Neural cell (in vitro differentiated cells): ENCODE measurements around the gene CLVS2. TPM values are rescaled to one million over a fixed set of nuclear protein-coding genes. Genes with fewer than 3 reads are reported as not detected.

Experiments used
- H2AFZ ChIP-seq: fragments of 200-600, 300-800 bp; sonication (generic), shearing (Covaris generic); 2 replicates; pipeline ENCODE4 v1.6.0; 2014; ENCODE audit warnings: low read depth, mild to moderate bottlenecking, antibody characterized with exemption, low read length, moderate library complexity
- H3F3A ChIP-seq: fragments of 200-600 bp; shearing (Covaris generic); 2 replicates; pipeline ENCODE4 v1.6.1; 2016; ENCODE audit warnings: mild to moderate bottlenecking, moderate library complexity, mixed read lengths, antibody characterized with exemption, low read length; ENCODE audit not compliant: insufficient read depth, poor library complexity, severe bottlenecking
- H3K27ac ChIP-seq: fragments of 200-600, 300-800 bp; sonication (generic), shearing (Covaris generic); 2 replicates; pipeline ENCODE4 v1.5.1; 2014; ENCODE audit warnings: mild to moderate bottlenecking, low read length, moderate library complexity
- H3K27me3 ChIP-seq: fragments of 300-800, 200-600 bp; sonication (generic), shearing (Covaris generic); 2 replicates; pipeline ENCODE4 v1.6.0; 2014; ENCODE audit warnings: mild to moderate bottlenecking, low read depth, low read length, moderate library complexity; ENCODE audit not compliant: insufficient read depth
- H3K36me3 ChIP-seq: fragments of 300-800, 200-600 bp; sonication (generic), shearing (Covaris generic); 2 replicates; pipeline ENCODE4 v1.5.1; 2014; ENCODE audit warnings: mild to moderate bottlenecking, antibody characterized with exemption, low read length, moderate library complexity; ENCODE audit not compliant: insufficient read depth
- H3K4me2 ChIP-seq: fragments of 300-800, 200-600 bp; sonication (generic), shearing (Covaris generic); 2 replicates; pipeline ENCODE4 v1.6.0; 2014; ENCODE audit warnings: mild to moderate bottlenecking, low read length
- H3K4me3 ChIP-seq: fragments of 300-800, 200-600 bp; sonication (generic), shearing (Covaris generic); 2 replicates; pipeline ENCODE4 v1.5.1; 2014; ENCODE audit warnings: mild to moderate bottlenecking, low read length, moderate library complexity
- H3K79me2 ChIP-seq: fragments of 200-600 bp; shearing (Covaris generic); replicated peaks from 2 replicates; pipeline ENCODE4 v1.6.0; 2014; ENCODE audit warnings: mild to moderate bottlenecking, low read length, moderate library complexity; ENCODE audit not compliant: insufficient read depth
- H3K9ac ChIP-seq: fragments of 300-800, 200-600 bp; sonication (generic), shearing (Covaris generic); 2 replicates; pipeline ENCODE4 v1.6.1; 2016; ENCODE audit warnings: mild to moderate bottlenecking, low read length, mixed read lengths
- H3K9me2 ChIP-seq: fragments of 200-600 bp; shearing (Covaris generic); 2 replicates; pipeline ENCODE4 v1.6.1; 2016; ENCODE audit warnings: mild to moderate bottlenecking, low read length, mixed read lengths; ENCODE audit not compliant: insufficient read depth
- H3K9me3 ChIP-seq: fragments of 200-600, 300-800 bp; sonication (generic), shearing (Covaris generic); 2 replicates; pipeline ENCODE4 v1.6.1; 2016; ENCODE audit warnings: mild to moderate bottlenecking, mixed run types, low read length, moderate library complexity, mixed read lengths
- H4K20me1 ChIP-seq: fragments of 200-600 bp; shearing (Covaris generic); 2 replicates; pipeline ENCODE4 v1.6.1; 2016; ENCODE audit warnings: mild to moderate bottlenecking, mixed run types; ENCODE audit not compliant: insufficient read depth
- EP300 ChIP-seq: fragments of 450-650 bp; conservative IDR thresholded peaks from 2 replicates; pipeline ENCODE4 v1.6.1; 2014; ENCODE audit warnings: antibody characterized with exemption, mild to moderate bottlenecking, moderate library complexity; ENCODE audit not compliant: poor library complexity, severe bottlenecking
- EZH2 ChIP-seq: fragments of 200-600, 300-800 bp; shearing (Covaris generic), sonication (generic); IDR thresholded peaks from 2 replicates; pipeline ENCODE4 v1.6.1; 2014; ENCODE audit warnings: antibody characterized with exemption, low read length, borderline replicate concordance, mild to moderate bottlenecking; ENCODE audit not compliant: insufficient read depth, poor library complexity, severe bottlenecking
- MXI1 ChIP-seq: fragments of 450-650 bp; conservative IDR thresholded peaks from 2 replicates; pipeline ENCODE4 v1.6.1; 2014; ENCODE audit warnings: antibody characterized with exemption, mild to moderate bottlenecking; ENCODE audit not compliant: poor library complexity, severe bottlenecking
- POLR2AphosphoS5 ChIP-seq: IDR thresholded peaks from 2 replicates; pipeline ENCODE4 v1.6.1; 2012
- RAD21 ChIP-seq: fragments of 450-650 bp; conservative IDR thresholded peaks from 2 replicates; pipeline ENCODE4 v1.6.1; 2014; ENCODE audit warnings: antibody characterized with exemption, mild to moderate bottlenecking, moderate library complexity
- REST ChIP-seq: IDR thresholded peaks from 2 replicates; pipeline ENCODE4 v1.6.1; 2012; ENCODE audit warnings: borderline replicate concordance
- SMC3 ChIP-seq: fragments of 450-650 bp; conservative IDR thresholded peaks from 2 replicates; pipeline ENCODE4 v1.6.1; 2014; ENCODE audit warnings: antibody characterized with exemption, mild to moderate bottlenecking, moderate library complexity; ENCODE audit not compliant: poor library complexity
- TAF1 ChIP-seq: IDR thresholded peaks from 2 replicates; pipeline ENCODE4 v1.6.1; 2012; ENCODE audit warnings: low read depth
- polyA plus RNA-seq: library from polyadenylated mRNA; depleted of rRNA; stranded (reverse); fragments of >200 nt; gene quantifications from 2 replicates; pipeline ENCODE4 v1.2.3, GENCODE V29; 2014
- TF ChIP-seq, protein P1 (sequence below): fragments of 450-650 bp; IDR thresholded peaks from 2 replicates; pipeline ENCODE4 v1.5.1; 2014; ENCODE audit warnings: antibody characterized with exemption, mild to moderate bottlenecking, moderate library complexity; ENCODE audit not compliant: poor library complexity, severe bottlenecking

Gene CLVS2
- polyA plus RNA-seq, 1 donor from 2014 or later, result 12.9 TPM

- Histone ChIP-seq H3K9ac (no peak overlapping the region), H3K4me2 (no peak overlapping the region), H3K27me3 (no peaks in the 10 kb centered on the region), H3K36me3 (peaks cover 13% of the 10 kb centered on the region), H3F3A (no peaks in the 10 kb centered on the region), H3K79me2 (peaks cover 6% of the 10 kb centered on the region), H3K4me3 (no peak overlapping the region), H3K27ac (no peak overlapping the region), H4K20me1 (no peaks in the 10 kb centered on the region), H3K9me2 (no peaks in the 10 kb centered on the region), H3K9me3 (no peaks in the 10 kb centered on the region), H2AFZ (no peak overlapping the region)
- no peak for TF ChIP-seq MXI1
- no peak for TF ChIP-seq TAF1
- TF ChIP-seq, protein P1, sequence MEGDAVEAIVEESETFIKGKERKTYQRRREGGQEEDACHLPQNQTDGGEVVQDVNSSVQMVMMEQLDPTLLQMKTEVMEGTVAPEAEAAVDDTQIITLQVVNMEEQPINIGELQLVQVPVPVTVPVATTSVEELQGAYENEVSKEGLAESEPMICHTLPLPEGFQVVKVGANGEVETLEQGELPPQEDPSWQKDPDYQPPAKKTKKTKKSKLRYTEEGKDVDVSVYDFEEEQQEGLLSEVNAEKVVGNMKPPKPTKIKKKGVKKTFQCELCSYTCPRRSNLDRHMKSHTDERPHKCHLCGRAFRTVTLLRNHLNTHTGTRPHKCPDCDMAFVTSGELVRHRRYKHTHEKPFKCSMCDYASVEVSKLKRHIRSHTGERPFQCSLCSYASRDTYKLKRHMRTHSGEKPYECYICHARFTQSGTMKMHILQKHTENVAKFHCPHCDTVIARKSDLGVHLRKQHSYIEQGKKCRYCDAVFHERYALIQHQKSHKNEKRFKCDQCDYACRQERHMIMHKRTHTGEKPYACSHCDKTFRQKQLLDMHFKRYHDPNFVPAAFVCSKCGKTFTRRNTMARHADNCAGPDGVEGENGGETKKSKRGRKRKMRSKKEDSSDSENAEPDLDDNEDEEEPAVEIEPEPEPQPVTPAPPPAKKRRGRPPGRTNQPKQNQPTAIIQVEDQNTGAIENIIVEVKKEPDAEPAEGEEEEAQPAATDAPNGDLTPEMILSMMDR, result no peak
- TF ChIP-seq SMC3, result no peak
- no peak for TF ChIP-seq REST
- TF ChIP-seq EZH2, result no peak
- TF ChIP-seq POLR2AphosphoS5, result no peak
- no peak for TF ChIP-seq EP300
- TF ChIP-seq RAD21, result no peak
Observed at GRCh38 chr6:123007885-123008284, 11.8 kb downstream of the CLVS2 start.

DNA sequence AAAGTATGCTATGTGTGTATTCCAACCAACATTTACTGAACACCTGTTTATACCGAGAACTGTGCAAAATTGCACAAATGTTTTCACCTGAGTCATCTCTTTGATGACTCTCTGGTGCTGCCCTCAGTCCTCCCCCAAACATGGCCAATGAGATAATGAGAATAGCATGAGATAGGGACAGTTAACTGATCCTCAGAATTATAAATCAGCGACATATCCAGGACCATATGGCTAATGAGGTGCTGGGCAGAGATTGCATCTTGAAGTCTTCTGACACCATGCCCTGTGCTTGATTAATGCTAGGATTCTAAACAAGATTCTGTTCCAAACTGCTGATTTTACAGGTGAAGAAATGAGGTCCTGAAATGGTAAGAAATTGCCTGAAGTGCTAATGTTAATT lies 13.0 kb downstream of the CLVS2 start:
- Histone ChIP-seq H4K20me1 (no peaks in the 10 kb centered on the region), H3K9ac (no peak overlapping the region), H3K79me2 (peaks cover 5% of the 10 kb centered on the region), H3K4me3 (no peak overlapping the region), H3K27ac (no peak overlapping the region), H3K9me2 (no peaks in the 10 kb centered on the region), H3K9me3 (no peaks in the 10 kb centered on the region), H3F3A (no peaks in the 10 kb centered on the region), H3K36me3 (peaks cover 15% of the 10 kb centered on the region), H3K27me3 (no peaks in the 10 kb centered on the region), H3K4me2 (no peak overlapping the region), H2AFZ (no peak overlapping the region)
- TF ChIP-seq, protein P1, result no peak
- no peak for TF ChIP-seq SMC3
- no peak for TF ChIP-seq EP300
- TF ChIP-seq RAD21, result no peak
- no peak for TF ChIP-seq TAF1
- no peak for TF ChIP-seq MXI1
- no peak for TF ChIP-seq EZH2
- TF ChIP-seq REST, result no peak
- TF ChIP-seq POLR2AphosphoS5, result no peak
